IPS-18c (cell line): ENCODE results near the gene SRD5A1.

ENCODE experiments used
- H3K4me3 ChIP-seq: 2 replicates; pipeline ENCODE4 v1.7.0; 2013; ENCODE audit warnings: low read depth, mild to moderate bottlenecking, low read length, moderate library complexity; ENCODE audit not compliant: insufficient read depth
- H3K9me3 ChIP-seq: one replicate; pipeline ENCODE4 v1.6.1; 2013; ENCODE audit warnings: mild to moderate bottlenecking, low read length, moderate library complexity; ENCODE audit not compliant: control insufficient read depth, insufficient read depth

The SRD5A1 gene

GRCh38 chr5:6713274-6714225 is 80.3 kb downstream of the SRD5A1 start, which contains the start of gene TENT4A:
Gene TENT4A (plus strand): TSS chr5:6713432. CDS start chr5:6713984, 552 bp downstream.
- H3K9me3 ChIP-seq, result no peaks in the 10 kb centered on the region
- peak within 1 kb of the TSS; percentile 80 for H3K4me3 ChIP-seq

DNA sequence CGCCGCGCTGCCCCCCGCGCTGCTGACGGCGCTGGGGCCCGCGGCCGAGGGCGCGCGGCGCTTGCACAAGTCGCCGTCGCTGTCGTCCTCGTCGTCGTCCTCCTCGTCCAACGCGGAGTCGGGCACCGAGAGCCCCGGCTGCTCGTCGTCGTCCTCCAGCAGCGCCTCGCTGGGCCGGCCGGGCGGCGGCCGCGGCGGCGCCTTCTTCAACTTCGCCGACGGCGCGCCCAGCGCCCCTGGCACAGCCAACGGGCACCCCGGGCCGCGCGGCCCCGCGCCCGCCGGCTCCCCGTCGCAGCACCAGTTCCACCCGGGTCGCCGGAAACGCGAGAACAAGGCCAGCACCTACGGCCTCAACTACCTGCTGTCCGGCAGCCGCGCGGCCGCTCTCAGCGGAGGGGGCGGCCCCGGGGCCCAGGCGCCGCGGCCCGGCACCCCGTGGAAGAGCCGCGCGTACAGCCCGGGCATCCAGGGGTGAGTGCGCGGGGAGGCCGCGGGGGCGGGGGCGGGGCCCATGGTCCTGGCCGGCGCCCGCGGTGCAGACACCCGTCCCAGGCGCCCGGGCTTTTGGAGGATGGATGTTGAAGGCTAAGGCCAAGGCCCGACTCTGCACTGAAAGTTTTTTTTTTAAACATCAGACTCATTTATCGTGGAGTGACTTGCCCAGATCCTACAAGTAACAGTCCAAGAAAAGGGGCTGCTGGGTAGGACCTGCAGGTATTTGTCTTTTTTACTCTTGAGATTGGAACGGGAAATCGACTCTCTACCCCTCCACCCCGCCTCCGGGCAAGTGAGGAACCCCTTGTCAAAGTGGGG is 81.2 kb downstream of the SRD5A1 start:
- H3K9me3 ChIP-seq, result no peaks in the 10 kb centered on the region
- H3K4me3 ChIP-seq, result peak overlapping the region; percentile 62

DNA sequence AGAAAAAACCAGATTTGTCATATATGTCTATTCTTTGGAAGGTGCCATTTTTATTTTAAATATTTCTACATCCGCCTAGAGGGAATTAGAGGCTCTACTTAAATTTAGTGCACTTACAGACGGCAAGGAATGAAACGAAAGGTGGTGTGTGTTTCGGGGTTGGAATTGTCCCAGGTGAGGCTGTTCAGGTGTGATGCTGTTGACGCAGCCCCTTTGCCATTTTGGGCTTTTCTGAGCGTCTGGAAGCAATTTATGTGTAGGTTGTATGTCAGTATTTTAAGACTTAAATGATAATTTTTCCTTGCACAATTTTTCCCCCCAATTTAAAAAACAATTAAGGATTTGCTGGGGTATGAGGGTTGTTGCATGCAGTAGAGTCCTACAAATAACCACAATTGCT is 82.0 kb downstream of the SRD5A1 start:
- peak overlapping the region; percentile 62; the same call in 1 of the 2 replicates for H3K4me3 ChIP-seq

DNA sequence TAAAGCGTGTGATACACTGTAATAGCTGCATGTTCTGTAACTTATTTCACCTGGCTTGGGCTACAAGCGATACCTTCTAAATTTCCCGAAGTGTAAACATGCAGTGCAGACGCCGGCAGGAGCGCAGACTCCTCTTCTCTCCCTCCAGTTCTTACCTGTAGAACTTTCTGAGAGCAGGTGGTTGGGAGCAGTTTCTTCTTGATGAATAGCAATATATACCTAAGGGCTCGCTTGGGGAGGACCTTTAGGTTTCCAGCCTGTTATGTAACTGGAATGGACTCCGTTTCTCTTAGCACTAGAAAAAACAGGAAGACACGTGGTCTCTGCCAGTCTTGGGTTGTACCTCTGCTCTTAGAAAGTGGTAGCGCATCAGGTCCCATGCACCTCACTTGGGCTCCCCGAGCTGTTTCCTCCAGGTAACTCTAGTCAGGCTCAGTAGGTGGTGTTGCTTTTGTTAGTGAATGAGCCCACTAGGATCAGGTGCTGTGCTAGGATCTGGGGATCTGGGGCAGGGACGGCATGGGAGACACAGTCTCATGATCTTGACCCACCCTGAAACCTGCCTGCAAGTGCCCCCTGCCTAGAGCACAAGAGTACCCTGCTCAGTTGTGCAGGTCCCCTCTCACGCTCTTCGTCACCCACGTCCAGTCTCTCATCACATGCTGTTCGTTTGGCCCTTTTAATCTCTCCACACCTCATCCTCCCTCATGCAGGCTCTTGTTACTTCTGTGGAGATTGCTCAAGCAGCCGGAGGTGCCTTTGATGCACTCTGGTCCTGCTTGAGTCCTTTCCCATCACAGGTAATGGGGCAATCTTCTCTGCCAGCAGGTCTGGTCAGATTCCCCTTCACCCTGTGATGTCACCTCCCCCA is 82.8 kb downstream of the SRD5A1 start:
- Histone ChIP-seq H3K4me3 (peak overlapping the region; percentile 15; the same call in 1 of the 2 replicates), H3K9me3 (no peaks in the 10 kb centered on the region)

More for the DNA sequence above, 82.0 kb downstream of the SRD5A1 start:
- no peaks in the 10 kb centered on the region for H3K9me3 ChIP-seq

- Histone ChIP-seq H3K9me3 (no peaks in the 10 kb centered on the region), H3K4me3 (no peak overlapping the region)
These were observed 83.4 kb downstream of the SRD5A1 start for GRCh38 chr5:6716629-6717149.

- H3K4me3 ChIP-seq, result no peak overlapping the region
- H3K9me3 ChIP-seq, result no peaks in the 10 kb centered on the region
These were observed 84.0 kb downstream of the SRD5A1 start for GRCh38 chr5:6717247-6717646.

- H3K9me3 ChIP-seq, result no peaks in the 10 kb centered on the region
- H3K4me3 ChIP-seq, result no peak overlapping the region
These were observed 84.4 kb downstream of the SRD5A1 start for GRCh38 chr5:6717687-6718086.

- no peak overlapping the region for H3K4me3 ChIP-seq
- H3K9me3 ChIP-seq, result no peaks in the 10 kb centered on the region
These were observed 85.0 kb downstream of the SRD5A1 start for GRCh38 chr5:6718161-6718681.

- Histone ChIP-seq H3K9me3 (no peaks in the 10 kb centered on the region), H3K4me3 (no peak overlapping the region)
These were observed 85.5 kb downstream of the SRD5A1 start for GRCh38 chr5:6718718-6719117.

GRCh38 chr5:6719417-6719816 is 86.2 kb downstream of the SRD5A1 start:
- no peak overlapping the region for H3K4me3 ChIP-seq

DNA sequence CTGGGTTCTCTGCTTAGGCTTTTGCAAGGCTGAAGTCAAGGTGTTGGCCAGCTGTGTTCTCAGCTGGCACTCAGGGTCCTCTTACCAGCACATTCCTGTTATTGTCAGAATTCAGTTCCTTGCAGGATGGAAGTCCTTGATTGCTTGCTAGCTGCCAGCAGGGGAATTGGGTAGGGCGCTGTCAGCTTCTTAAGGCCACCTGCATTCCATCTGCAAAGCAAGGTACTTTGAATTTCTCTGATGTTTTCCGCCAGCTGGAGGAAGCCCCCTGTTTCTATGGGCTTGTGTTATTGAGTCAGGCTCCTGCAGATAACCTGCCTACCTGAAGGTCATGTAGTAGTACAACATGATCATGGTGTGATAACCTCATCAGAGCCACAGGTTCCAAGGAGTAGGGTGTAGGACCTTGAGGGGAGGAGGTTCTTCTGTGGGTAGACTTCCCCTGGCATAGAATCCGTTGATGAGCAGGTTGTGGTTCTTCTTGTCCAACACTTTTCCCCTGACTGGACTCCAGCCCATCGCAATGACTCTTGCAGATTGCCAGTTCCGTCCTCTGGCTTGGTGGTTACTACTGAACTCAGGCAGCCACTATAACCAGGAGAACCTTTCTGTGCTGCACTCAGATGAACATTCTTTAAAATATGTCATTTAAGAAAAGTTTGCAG is 86.8 kb downstream of the SRD5A1 start:
- Histone ChIP-seq H3K4me3 (no peak overlapping the region), H3K9me3 (no peaks in the 10 kb centered on the region)

More at GRCh38 chr5:6719417-6719816, 86.2 kb downstream of the SRD5A1 start:
- H3K9me3 ChIP-seq, result no peaks in the 10 kb centered on the region

GRCh38 chr5:6720561-6720921 is 87.3 kb downstream of the SRD5A1 start:
- Histone ChIP-seq H3K4me3 (no peak overlapping the region), H3K9me3 (no peaks in the 10 kb centered on the region)

- Histone ChIP-seq H3K9me3 (no peaks in the 10 kb centered on the region), H3K4me3 (no peak overlapping the region)
These were observed 88.2 kb downstream of the SRD5A1 start for GRCh38 chr5:6721442-6721841.

- H3K4me3 ChIP-seq, result no peak overlapping the region
- no peaks in the 10 kb centered on the region for H3K9me3 ChIP-seq
These were observed 88.8 kb downstream of the SRD5A1 start for GRCh38 chr5:6722015-6722414.

DNA sequence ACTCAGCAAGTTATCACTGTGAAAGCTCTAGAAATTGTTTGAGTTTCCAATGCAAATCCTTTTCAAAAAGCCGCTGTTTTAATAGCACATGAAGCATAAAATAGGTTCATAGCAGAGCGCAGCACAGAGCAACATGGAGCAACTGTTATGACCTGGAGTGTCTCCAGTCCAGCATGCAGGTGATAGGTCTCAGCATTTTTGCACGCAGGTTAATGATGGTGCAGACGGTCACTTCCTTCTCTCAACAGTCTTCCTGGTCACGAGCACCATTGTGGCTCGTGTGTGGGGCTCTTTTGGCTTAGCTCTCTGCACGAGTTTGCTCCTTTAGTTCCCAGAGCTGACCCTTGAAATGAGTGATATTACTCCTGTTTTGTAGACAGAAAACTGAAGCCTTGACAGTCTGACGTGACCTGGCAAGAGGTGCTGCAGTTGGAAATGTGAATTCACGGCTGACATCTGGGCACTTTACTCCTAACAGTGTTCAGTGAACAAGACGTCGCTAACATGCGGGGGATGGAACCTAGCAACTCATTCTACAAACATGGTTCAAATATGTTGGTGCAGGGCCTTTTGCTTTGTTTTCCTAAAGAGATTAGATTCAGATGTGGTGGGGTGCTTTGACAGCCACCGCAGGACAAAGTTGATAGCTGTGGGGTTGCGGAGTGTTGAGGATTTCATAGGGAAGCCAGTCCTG is 90.0 kb downstream of the SRD5A1 start:
- Histone ChIP-seq H3K9me3 (no peaks in the 10 kb centered on the region), H3K4me3 (no peak overlapping the region)
